ENCODE data around the gene CCDC85C. TPM values are rescaled to one million over a fixed set of nuclear protein-coding genes. Genes with fewer than 3 reads are reported as not detected.

Gene CCDC85C
- total and polyA plus RNA-seq, 2 of the 8 experiments (the other 6 are each of a cell fraction or from before 2014, with no cell fraction given) = 16.8 to 35.8 TPM

- H2BK12ac ChIP-seq (ENCODE audit: low read depth, low read length) = no peak overlapping the region
- H3K18ac ChIP-seq (ENCODE audit: extremely low read depth, low read length) = no peak overlapping the region
- ChIA-PET CTCF (ENCODE audit: partially characterized antibody) (interaction anchor here (0.6 to 2.3 kb wide), 7 partner anchors 10 to 117 kb away, joined by 3 to 17 read pairs (median 4); no protein-coding TSS in a partner anchor), POLR2A (ENCODE audit: partially characterized antibody) (interaction anchor here (1.7 kb wide), 1 partner anchor 91 kb away, joined by 4 read pairs; the partner anchor contains the start of gene CCDC85C)
- H2AK5ac ChIP-seq (ENCODE audit: low read depth, low read length) = no peak overlapping the region
- H3K4me3 ChIP-seq (ENCODE audit: extremely low read depth in 1 of 4, insufficient read depth in 2 of 4, low read depth in 3 of 4, low read length in 4 of 4) = no peak overlapping the region
- peaks cover 3 to 25% (median 8%) of the 10 kb centered on the region in 4 experiments; a peak in 6 of 8 replicates for H3K36me3 ChIP-seq (ENCODE audit: control insufficient read depth in 2 of 4, insufficient read depth in 4 of 4, low read length in 3 of 4)
- TF ChIP-seq SP2 (IDR thresholded peaks at IDR 0.05; ENCODE audit: low read length) (no peak), CBX5 (IDR thresholded peaks at IDR 0.05; ENCODE audit: low read depth, low read length) (no peak), SIRT6 (IDR thresholded peaks at IDR 0.05; ENCODE audit: low read length) (no peak), CBX8 (IDR thresholded peaks at IDR 0.05; ENCODE audit: borderline replicate concordance, low read depth, low read length) (no peak), GTF2F1 (IDR thresholded peaks at IDR 0.05; ENCODE audit: borderline replicate concordance, low read depth, low read length) (no peak)
- no peak for FAIRE-seq
- H2BK20ac ChIP-seq (ENCODE audit: low read length) = no peak overlapping the region
- no peak overlapping the region for H4K91ac ChIP-seq (replicated peaks; ENCODE audit: insufficient read length, low read length)
- no peak overlapping the region for H3K4ac ChIP-seq (replicated peaks; ENCODE audit: insufficient read length, low read depth, low read length)
- H3K4me2 ChIP-seq (ENCODE audit: insufficient read depth in 1 of 2, low read depth in 2 of 2, low read length in 2 of 2) = no peak overlapping the region
- no peak overlapping the region for H3K14ac ChIP-seq (ENCODE audit: insufficient read length)
- H2BK5ac ChIP-seq (ENCODE audit: low read depth, low read length) = no peak overlapping the region
- H3K4me1 ChIP-seq (replicated peaks in 1 of 4; ENCODE audit: control insufficient read depth in 3 of 4, insufficient read depth in 4 of 4, low read length in 3 of 4) = peaks cover 0 to 9% (median 3%) of the 10 kb centered on the region in 4 experiments; a peak in 3 of 7 replicates
- no peak for DNase-seq (ENCODE audit: low read depth in 1 of 2, low spot score in 2 of 2)
- H3K9ac ChIP-seq (replicated peaks in 1 of 4; ENCODE audit: extremely low read depth in 1 of 4, low read depth in 3 of 4, low read length in 3 of 4) = no peak overlapping the region
- no peak overlapping the region for H3K56ac ChIP-seq (replicated peaks; ENCODE audit: insufficient read length, low read depth, low read length)
- no peak overlapping the region for H3K27ac ChIP-seq (ENCODE audit: low read depth, low read length)
- H4K20me1 ChIP-seq (replicated peaks in 1 of 2; ENCODE audit: control insufficient read depth in 1 of 2, insufficient read depth in 2 of 2, low read length in 2 of 2) = peaks cover 7 to 10% of the 10 kb centered on the region in 2 experiments
- H3K27me3 ChIP-seq (replicated peaks in 1 of 4; ENCODE audit: control insufficient read depth in 3 of 4, extremely low read depth in 1 of 4, insufficient read depth in 3 of 4, low read length in 3 of 4) = no peaks in the 10 kb centered on the region; a peak in 1 of 7 replicates
- 91% methylated on average over 13 of the region's 15 CpGs; no CpG with 5 or more reads in 1 of the 2 experiments for WGBS, 2 experiments (ENCODE audit: extremely low coverage in 1 of 2, insufficient coverage in 1 of 2, insufficient read length in 1 of 2, insufficient replicate concordance in 2 of 2, low coverage in 1 of 2, low lambda C conversion rate in 2 of 2, missing lambda C conversion rate in 1 of 2)
- no peaks in the 10 kb centered on the region; the same call in none of the 2 replicates for H3K79me1 ChIP-seq (ENCODE audit: low read depth, low read length)
- no peak overlapping the region for H2BK15ac ChIP-seq (ENCODE audit: low read length)
- H4K5ac ChIP-seq (ENCODE audit: insufficient read length, low read depth, low read length) = no peak overlapping the region
- no peak overlapping the region for H2BK120ac ChIP-seq (replicated peaks; ENCODE audit: low read depth, low read length)
- H3K23ac ChIP-seq (ENCODE audit: insufficient read length) = no peak overlapping the region
- peak overlapping the region; percentile 18; the same call in 1 of the 2 replicates for H4K8ac ChIP-seq (ENCODE audit: extremely low read depth, insufficient read depth, low read length)
- no peak overlapping the region for H2AFZ ChIP-seq (ENCODE audit: low read length)
- no peaks in the 10 kb centered on the region for H3K9me3 ChIP-seq (ENCODE audit: insufficient read depth in 2 of 2, low read depth in 1 of 2, low read length in 1 of 2)
- no peaks in the 10 kb centered on the region for H3K23me2 ChIP-seq (ENCODE audit: low read depth, low read length)
- no peaks in the 10 kb centered on the region for H3K79me2 ChIP-seq (ENCODE audit: control insufficient read depth in 1 of 2, insufficient read depth in 2 of 2, low read length in 2 of 2)
Observed at GRCh38 chr14:99513183-99513694, 90.8 kb downstream of the CCDC85C start.

Measured in H1 (cell line).